ENCODE data around the gene KCND3. TPM values are rescaled to one million over a fixed set of nuclear protein-coding genes. Genes with fewer than 3 reads are reported as not detected.

Gene KCND3
- total and polyA plus RNA-seq, 2 of the 4 experiments (the other 2 are of a cell fraction), result under 0.01 to 0.03 TPM

DNA sequence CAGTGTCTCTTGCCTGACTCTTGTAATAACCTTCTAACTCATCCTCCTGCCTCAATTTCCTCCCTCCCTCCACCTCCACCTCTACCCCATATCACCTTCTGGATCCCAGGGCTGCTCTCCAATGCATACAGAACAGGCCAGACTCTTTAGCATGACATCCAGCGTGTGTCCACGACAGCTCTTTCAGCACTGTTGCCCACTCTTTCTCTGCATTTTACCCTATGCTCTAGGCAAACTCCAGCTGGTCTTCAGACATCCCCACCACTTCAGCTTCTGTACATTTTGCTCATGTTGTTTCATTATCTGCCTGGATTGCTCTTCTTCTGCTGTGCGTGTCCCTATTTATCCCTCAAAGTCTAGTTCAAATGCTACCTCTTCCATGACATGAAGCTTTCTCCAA is 255.0 kb downstream of the KCND3 start:
- Histone ChIP-seq H2BK20ac (ENCODE audit: low read depth, low read length) (peak overlapping the region; percentile 9; the same call in 1 of the 2 replicates), H2BK5ac (ENCODE audit: low read depth, low read length, poor library complexity, severe bottlenecking) (no peak overlapping the region), H3K79me1 (ENCODE audit: low read depth in 1 of 2, low read length in 2 of 2) (peaks cover 18 to 74% of the 10 kb centered on the region in 2 experiments; a peak in 2 of 4 replicates), H3K27ac (ENCODE audit: insufficient read depth, low read length) (no peak overlapping the region), H2AK5ac (ENCODE audit: low read depth, low read length) (peak overlapping the region; percentile 37), H3K4me2 (ENCODE audit: low read depth, low read length) (no peak overlapping the region), H3K9me3 (ENCODE audit: control insufficient read depth, insufficient read depth, low read length) (no peaks in the 10 kb centered on the region), H4K91ac (ENCODE audit: insufficient read depth, low read depth, low read length) (peak overlapping the region; percentile 58; the same call in 1 of the 2 replicates), H3K23ac (ENCODE audit: low read depth, low read length) (peak overlapping the region; percentile 46; the same call in 1 of the 2 replicates), H4K8ac (ENCODE audit: low read depth in 2 of 2, low read length in 2 of 2) (peak overlapping the region in 1 of 2 experiments; percentile 67; a peak in 2 of 4 replicates), H3K4me1 (ENCODE audit: control insufficient read depth, insufficient read depth, low read length) (peaks cover 35% of the 10 kb centered on the region), H3K4me3 (ENCODE audit: insufficient read depth, low read depth, low read length) (no peak overlapping the region), H4K5ac (ENCODE audit: low read depth, low read length) (no peak overlapping the region), H2AK9ac (replicated peaks; ENCODE audit: low read depth, low read length, poor library complexity) (peak overlapping the region; percentile 31), H3K18ac (ENCODE audit: low read depth, low read length) (no peak overlapping the region), H3K14ac (replicated peaks; ENCODE audit: low read depth, low read length) (peak overlapping the region; percentile 84; the same call in 1 of the 2 replicates), H2BK15ac (ENCODE audit: low read depth, low read length) (0 out of 3 replicates have a peak overlapping the region, but pooled peaks have one; percentile 0), H4K20me1 (ENCODE audit: insufficient read depth, low read length) (peaks cover 7% of the 10 kb centered on the region; the same call in 1 of the 2 replicates), H2AFZ (replicated peaks; ENCODE audit: low read length, poor library complexity) (no peak overlapping the region), H3K9ac (ENCODE audit: low read depth, low read length) (no peak overlapping the region), H3K9me1 (ENCODE audit: insufficient read depth, low read length) (peaks cover 32% of the 10 kb centered on the region), H2BK120ac (ENCODE audit: low read depth, low read length) (peak overlapping the region; percentile 46; the same call in 1 of the 2 replicates), H3K56ac (ENCODE audit: extremely low read depth, insufficient read depth, low read length) (no peak overlapping the region), H3K4ac (ENCODE audit: low read depth, low read length) (peak overlapping the region; percentile 72), H3K27me3 (ENCODE audit: control insufficient read depth, insufficient read depth, low read length) (no peaks in the 10 kb centered on the region), H3K36me3 (ENCODE audit: control insufficient read depth, insufficient read depth, low read length) (no peaks in the 10 kb centered on the region)
- in situ Hi-C loops (cut with MboI; ENCODE audit: low sequenced_read_pairs) (no loop called here), dilution Hi-C loops (cut with HindIII; ENCODE audit: low sequenced_read_pairs, unreplicated experiment) (no loop called here), intact Hi-C loops (cut with micrococcal nuclease) (no loop called here)
- no TSS peak for BruUV-seq (replicated peaks)
- 86% methylated on average over 3 of the region's 3 CpGs; no CpG with 5 or more reads in 1 of the 2 experiments for WGBS, 2 experiments (ENCODE audit: extremely low coverage in 2 of 2, insufficient read length in 1 of 2)
- ChIA-PET CTCF (interaction anchor here (1.1 kb wide), 1 partner anchor 20 kb away, joined by 3 read pairs; no protein-coding TSS in a partner anchor), POLR2A (ENCODE audit: unreplicated experiment) (no interaction called here)
- TF ChIP-seq SMC3 (IDR thresholded peaks at IDR 0.05; ENCODE audit: low read depth, low read length) (no peak), MAZ (IDR thresholded peaks at IDR 0.05; ENCODE audit: borderline replicate concordance, low read depth, low read length) (no peak), FOS (IDR thresholded peaks at IDR 0.05; ENCODE audit: low read depth, low read length) (no peak), MAFK (IDR thresholded peaks at IDR 0.05; ENCODE audit: low read depth, low read length) (no peak), BHLHE40 (IDR thresholded peaks at IDR 0.05; ENCODE audit: low read depth, low read length) (no peak), CHD1 (IDR thresholded peaks at IDR 0.05; ENCODE audit: low read depth, low read length) (no peak), NFE2L2 (IDR thresholded peaks at IDR 0.05; ENCODE audit: low read depth, low read length) (no peak), RFX5 (IDR thresholded peaks at IDR 0.05; ENCODE audit: low read depth, low read length) (no peak)
- TF ChIP-seq, protein P1, sequence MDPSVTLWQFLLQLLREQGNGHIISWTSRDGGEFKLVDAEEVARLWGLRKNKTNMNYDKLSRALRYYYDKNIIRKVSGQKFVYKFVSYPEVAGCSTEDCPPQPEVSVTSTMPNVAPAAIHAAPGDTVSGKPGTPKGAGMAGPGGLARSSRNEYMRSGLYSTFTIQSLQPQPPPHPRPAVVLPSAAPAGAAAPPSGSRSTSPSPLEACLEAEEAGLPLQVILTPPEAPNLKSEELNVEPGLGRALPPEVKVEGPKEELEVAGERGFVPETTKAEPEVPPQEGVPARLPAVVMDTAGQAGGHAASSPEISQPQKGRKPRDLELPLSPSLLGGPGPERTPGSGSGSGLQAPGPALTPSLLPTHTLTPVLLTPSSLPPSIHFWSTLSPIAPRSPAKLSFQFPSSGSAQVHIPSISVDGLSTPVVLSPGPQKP (IDR thresholded peaks at IDR 0.05; ENCODE audit: borderline replicate concordance, low read depth, low read length), result no peak
- TF ChIP-seq, protein P2, sequence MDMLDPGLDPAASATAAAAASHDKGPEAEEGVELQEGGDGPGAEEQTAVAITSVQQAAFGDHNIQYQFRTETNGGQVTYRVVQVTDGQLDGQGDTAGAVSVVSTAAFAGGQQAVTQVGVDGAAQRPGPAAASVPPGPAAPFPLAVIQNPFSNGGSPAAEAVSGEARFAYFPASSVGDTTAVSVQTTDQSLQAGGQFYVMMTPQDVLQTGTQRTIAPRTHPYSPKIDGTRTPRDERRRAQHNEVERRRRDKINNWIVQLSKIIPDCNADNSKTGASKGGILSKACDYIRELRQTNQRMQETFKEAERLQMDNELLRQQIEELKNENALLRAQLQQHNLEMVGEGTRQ (IDR thresholded peaks at IDR 0.05; ENCODE audit: low read depth, low read length), result no peak
- TF ChIP-seq, protein P3, sequence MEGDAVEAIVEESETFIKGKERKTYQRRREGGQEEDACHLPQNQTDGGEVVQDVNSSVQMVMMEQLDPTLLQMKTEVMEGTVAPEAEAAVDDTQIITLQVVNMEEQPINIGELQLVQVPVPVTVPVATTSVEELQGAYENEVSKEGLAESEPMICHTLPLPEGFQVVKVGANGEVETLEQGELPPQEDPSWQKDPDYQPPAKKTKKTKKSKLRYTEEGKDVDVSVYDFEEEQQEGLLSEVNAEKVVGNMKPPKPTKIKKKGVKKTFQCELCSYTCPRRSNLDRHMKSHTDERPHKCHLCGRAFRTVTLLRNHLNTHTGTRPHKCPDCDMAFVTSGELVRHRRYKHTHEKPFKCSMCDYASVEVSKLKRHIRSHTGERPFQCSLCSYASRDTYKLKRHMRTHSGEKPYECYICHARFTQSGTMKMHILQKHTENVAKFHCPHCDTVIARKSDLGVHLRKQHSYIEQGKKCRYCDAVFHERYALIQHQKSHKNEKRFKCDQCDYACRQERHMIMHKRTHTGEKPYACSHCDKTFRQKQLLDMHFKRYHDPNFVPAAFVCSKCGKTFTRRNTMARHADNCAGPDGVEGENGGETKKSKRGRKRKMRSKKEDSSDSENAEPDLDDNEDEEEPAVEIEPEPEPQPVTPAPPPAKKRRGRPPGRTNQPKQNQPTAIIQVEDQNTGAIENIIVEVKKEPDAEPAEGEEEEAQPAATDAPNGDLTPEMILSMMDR (conservative IDR thresholded peaks at IDR 0.05; ENCODE audit: low read depth, low read length), result no peak
- DNase-seq (no peak), ATAC-seq (ENCODE audit: low read depth) (no peak)

Data from IMR-90 (cell line).